Esophagus muscularis mucosa (tissue), 3 donors: ENCODE data around the gene NRCAM.

Source experiments
- CTCF ChIP-seq, 3 experiments: fragments of 200-600 bp in 2 of 3; fragments of 450-650 bp in 1 of 3; sonication (generic) in 2 of 3; IDR thresholded peaks; one replicate each; pipeline ENCODE4 v1.5.1; 2017 to 2019; ENCODE audit warnings: antibody characterized with exemption in 3 of 3, mild to moderate bottlenecking in 2 of 3, moderate library complexity in 1 of 3
- POLR2A ChIP-seq: fragments of 450-650 bp; IDR thresholded peaks from one replicate; pipeline ENCODE4 v1.6.1; 2017; ENCODE audit warnings: antibody characterized with exemption, moderate library complexity, mild to moderate bottlenecking, low read depth
- POLR2AphosphoS5 ChIP-seq, 2 donors: sonication (generic); formaldehyde crosslinking; IDR thresholded peaks; one replicate each; pipeline ENCODE4 v1.6.1; 2017; ENCODE audit warnings: antibody characterized with exemption in 2 of 2

GRCh38 chr7:108403597-108404217 is 52.5 kb downstream of the NRCAM start:
- TF ChIP-seq CTCF (IDR thresholded peaks at IDR 0.05) (no peak), POLR2A (no peak), POLR2AphosphoS5 (IDR thresholded peaks at IDR 0.05) (no peak)
